DOHH2 (cell line): Measurements from ENCODE around the gene SLC3A2.

Experiments used
- EZH2phosphoT487 ChIP-seq: fragments of 200-600 bp; sonication (generic); IDR thresholded peaks from 2 replicates; pipeline ENCODE4 v1.6.1; 2017; ENCODE audit warnings: borderline replicate concordance, mild to moderate bottlenecking, antibody characterized with exemption, low read length, moderate library complexity, mixed read lengths
- TF ChIP-seq, protein P1 (sequence below): fragments of 200-600 bp; sonication (generic); IDR thresholded peaks from one replicate; pipeline ENCODE4 v1.5.1; 2014; ENCODE audit warnings: antibody characterized with exemption, mild to moderate bottlenecking, low read depth, low read length; ENCODE audit not compliant: poor library complexity, severe bottlenecking

DNA sequence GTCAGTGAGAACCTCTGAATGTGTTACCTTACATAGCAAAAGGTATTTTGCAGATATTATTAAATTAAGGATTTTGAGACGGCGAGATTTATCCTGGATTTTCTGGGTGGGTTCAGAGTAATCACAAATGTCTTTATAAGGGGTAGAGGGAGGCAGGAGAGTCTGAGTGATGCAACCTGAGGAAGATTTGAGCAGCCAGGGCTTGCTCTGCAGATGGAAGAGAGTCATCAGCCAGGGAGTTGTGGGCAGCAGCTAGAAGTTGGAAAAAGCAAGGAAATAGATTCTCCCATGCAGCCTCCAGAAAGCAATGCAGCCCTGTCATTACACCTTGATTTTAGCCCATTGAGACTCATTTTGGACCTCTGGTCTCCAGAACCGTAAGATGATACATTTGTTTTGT lies 37.2 kb upstream of the SLC3A2 start:
- TF ChIP-seq, protein P1, sequence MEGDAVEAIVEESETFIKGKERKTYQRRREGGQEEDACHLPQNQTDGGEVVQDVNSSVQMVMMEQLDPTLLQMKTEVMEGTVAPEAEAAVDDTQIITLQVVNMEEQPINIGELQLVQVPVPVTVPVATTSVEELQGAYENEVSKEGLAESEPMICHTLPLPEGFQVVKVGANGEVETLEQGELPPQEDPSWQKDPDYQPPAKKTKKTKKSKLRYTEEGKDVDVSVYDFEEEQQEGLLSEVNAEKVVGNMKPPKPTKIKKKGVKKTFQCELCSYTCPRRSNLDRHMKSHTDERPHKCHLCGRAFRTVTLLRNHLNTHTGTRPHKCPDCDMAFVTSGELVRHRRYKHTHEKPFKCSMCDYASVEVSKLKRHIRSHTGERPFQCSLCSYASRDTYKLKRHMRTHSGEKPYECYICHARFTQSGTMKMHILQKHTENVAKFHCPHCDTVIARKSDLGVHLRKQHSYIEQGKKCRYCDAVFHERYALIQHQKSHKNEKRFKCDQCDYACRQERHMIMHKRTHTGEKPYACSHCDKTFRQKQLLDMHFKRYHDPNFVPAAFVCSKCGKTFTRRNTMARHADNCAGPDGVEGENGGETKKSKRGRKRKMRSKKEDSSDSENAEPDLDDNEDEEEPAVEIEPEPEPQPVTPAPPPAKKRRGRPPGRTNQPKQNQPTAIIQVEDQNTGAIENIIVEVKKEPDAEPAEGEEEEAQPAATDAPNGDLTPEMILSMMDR, result no peak
- no peak for TF ChIP-seq EZH2phosphoT487
